Stimulated activated CD4-positive, alpha-beta T cell treated with anti-CD3 and anti-CD28 coated beads, TNF-alpha, amount 100 ng/mL, for 48 hours (primary cell): ENCODE measurements around the gene EPHB3.

Experiments used
- DNase-seq, 3 donors: peaks; one replicate each; pipeline ENCODE4 v3.0.0-alpha.2; 2020; ENCODE audit warnings: low read depth in 3 of 3

The EPHB3 gene

GRCh38 chr3:184579513-184579912 lies 17.9 kb downstream of the EPHB3 start:
- no peak for DNase-seq

DNA sequence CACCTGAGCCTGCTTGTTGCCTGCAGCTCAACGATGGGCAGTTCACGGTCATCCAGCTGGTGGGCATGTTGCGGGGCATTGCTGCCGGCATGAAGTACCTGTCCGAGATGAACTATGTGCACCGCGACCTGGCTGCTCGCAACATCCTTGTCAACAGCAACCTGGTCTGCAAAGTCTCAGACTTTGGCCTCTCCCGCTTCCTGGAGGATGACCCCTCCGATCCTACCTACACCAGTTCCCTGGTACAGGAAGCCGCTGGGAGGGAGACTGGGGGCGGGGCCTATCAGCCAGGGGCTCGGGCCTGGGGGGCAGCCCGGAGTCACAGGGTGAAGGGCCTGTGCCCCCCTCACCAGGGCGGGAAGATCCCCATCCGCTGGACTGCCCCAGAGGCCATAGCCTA lies 18.8 kb downstream of the EPHB3 start:
- no peak for DNase-seq

- no peak for DNase-seq
Measured at GRCh38 chr3:184581331-184581855, 19.8 kb downstream of the EPHB3 start.

DNA sequence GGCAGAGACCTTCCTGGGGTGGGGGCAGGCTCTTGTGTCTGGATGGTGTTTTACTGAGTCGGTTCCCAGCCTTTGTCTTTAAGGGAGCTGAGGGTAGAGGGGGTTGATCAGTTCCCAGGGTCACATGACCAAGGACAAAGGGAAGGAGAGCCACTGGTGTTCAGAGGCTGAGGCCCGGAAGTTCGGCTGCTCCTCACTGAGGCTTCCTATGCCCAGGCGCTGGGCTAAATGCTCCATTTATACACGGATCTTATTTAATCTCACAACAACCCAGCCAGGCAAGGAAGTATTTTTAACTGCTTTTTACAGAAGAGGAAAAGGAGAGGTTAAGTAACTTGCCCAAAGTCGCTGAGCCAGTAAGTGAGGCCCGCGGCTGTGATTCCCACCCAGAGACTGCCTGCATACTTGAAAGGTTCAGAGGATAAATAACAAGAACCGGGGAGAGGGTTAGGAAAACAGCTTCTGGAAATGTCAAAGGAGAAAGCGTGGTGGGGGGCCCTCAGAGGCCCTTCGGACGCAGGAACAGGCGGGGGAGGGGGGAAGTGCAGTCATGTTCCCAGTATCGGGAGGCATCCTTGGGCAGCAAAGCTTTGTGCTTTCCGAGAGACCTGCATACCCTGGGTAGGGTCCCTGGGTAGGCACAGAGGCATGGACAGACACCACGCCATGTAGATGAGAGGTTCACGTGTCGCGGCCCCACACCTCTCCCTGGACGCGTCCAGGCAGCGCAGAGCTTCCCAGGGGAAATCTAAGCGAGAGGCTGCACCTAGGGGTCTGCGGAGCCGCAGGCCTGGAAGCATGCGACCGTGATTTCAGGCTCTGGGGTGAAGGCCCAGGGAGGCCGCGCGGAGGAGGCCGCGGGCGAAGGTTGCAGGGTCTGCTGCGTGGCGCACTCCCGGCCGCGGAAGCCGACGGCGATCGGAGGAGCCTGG lies 21.3 kb downstream of the EPHB3 start:
- DNase-seq: no peak

- DNase-seq: no peak
Measured at GRCh38 chr3:184583578-184584451, 22.2 kb downstream of the EPHB3 start.

DNA sequence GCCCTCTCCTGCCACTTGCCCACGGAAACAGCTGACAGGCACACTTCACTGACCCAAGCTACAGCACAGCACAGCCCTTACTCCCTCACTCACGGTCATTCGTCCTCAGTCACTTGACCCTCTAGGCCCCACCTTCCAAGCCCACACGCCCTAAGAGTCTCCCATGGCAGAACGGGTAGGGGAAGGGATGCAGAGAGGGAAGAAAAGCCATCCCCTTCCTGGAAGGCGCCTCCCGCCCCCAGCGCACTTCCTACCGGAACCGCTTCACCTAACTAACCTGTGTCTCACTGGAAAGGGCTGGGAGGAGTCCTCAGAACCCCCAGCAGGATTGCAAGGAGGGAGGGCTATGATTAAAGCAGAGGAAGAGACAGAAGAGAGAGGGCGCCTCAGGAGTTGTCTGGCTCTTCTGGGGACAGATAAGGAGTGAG lies 22.9 kb downstream of the EPHB3 start:
- no peak for DNase-seq

DNA sequence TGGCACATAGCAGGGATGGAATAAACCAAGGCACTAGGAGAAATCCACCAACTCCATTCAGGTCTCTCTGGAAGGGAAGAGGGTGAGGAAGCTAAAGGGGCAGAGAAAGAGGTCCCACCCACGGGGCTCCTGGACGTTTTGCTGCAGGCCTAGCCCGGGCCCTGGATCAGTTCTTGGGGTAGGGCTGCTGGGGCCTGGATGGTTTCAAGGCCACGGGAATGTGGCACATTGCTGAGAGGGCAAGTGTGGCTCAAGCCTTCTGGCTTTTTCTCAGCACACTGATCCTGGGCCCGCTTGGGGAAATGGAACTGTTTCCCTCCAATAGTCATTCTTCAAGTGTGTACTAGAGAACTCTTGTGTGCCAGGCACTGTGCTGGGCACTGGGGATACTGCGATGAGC lies 24.0 kb downstream of the EPHB3 start:
- no peak for DNase-seq

- no peak for DNase-seq
Measured at GRCh38 chr3:184586851-184587250, 25.3 kb downstream of the EPHB3 start.

- no peak for DNase-seq
Measured at GRCh38 chr3:184588776-184589175, 27.2 kb downstream of the EPHB3 start.

DNA sequence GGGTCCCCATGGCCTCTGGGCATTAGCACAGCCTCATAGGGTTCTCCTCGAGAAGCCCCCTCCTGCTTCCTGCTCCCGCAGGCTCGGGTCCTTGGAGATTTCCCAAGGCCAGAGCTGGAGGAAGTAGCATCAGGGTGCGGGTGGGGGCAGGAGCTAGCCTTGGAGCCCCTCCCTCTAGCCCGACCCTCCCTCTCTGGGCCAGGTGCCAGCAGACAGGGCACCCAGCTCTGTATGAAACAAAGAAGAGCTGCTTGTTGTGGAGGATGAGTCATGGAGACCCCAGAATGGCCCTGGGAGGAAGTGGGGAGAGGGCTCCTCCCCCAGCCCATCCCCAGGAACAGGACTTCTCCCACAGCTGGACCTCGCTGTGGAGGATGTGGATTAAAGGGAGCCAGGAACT lies 29.2 kb downstream of the EPHB3 start:
- no peak for DNase-seq

DNA sequence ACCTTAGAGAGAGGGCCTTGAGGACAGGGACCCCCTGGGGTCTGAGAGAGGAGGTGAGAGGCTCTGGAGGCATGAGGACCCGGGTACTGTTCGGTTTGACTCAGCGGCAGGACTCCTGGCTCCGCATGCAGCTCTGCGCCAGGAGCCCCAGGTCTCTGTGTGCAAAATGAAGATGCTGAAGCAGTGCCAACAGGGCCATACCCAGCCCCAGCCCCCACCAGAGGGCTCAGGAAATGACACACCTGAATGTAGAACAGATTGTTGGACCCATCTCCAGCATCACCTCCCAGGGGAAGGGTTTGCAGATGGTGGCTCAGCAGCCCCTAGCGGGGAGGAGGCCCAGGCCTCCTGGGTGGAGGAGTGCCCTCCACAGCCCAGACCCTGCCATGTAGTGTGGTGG lies 30.2 kb downstream of the EPHB3 start:
- no peak for DNase-seq

- no peak for DNase-seq
Measured at GRCh38 chr3:184592371-184593219, 31.0 kb downstream of the EPHB3 start.

GRCh38 chr3:184593220-184593927 lies 31.8 kb downstream of the EPHB3 start:
- no peak for DNase-seq

- DNase-seq: no peak
Measured at GRCh38 chr3:184593928-184594303, 32.3 kb downstream of the EPHB3 start.

- no peak for DNase-seq
Measured at GRCh38 chr3:184594371-184595001, 32.9 kb downstream of the EPHB3 start.

DNA sequence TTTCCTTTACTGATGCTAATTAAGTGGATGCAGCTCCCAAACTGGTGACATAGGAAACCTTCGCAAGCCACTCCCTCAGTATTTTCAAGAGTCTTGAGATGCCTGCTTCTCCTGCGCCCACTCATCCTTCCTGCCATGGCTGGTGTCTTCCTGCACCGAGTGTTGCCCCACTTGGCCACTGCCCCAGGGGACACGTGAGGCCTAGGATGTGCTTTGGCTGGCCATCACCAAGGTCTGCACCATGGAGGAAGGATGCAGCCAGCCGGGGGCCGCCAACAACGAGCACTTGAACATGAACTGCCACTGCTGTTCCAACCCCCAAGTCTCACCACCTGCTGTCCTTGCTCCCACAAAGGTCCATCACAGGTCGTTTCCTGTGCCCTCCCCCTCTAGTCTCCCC lies 34.1 kb downstream of the EPHB3 start:
- no peak for DNase-seq

- no peak for DNase-seq
Measured at GRCh38 chr3:184596233-184596632, 34.6 kb downstream of the EPHB3 start.

- no peak for DNase-seq
Measured at GRCh38 chr3:184596886-184597575, 35.4 kb downstream of the EPHB3 start.

DNA sequence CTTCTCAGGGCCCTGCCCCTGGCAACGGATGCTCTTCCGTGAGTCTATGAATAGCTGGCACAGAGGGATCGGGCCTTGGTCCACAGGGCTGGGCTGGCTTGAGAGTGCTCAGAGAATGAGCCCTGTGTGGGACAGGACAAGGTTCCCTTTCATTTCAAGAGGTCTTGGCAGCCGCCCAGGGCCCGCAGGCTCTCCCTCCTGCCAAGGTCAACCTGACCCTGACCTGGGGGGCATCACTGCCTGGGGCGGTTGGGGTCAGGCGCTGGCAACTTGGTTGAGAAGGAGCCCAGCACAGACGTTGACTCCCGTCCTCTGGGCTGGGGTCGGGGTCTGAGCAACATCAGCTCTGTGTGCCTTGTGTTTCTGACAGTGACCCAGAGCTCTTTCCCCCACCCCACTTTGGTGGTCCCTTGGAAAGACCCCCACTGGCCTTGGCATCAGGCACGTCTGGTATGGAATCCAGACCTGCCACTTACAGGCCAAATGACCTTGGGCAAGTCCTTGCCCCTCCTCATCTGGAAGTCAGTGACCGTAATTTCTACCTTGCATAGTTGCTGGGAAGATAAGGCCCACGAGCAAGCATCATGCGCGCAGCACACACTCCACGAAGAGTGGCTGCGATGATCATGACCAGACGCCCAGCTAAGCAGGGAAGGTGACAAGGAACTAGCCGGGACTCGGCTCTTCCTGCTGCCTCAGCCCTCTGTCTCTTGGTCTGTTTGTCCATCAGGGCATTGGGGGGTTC lies 36.4 kb downstream of the EPHB3 start:
- DNase-seq: no peak
